Parathyroid adenoma (tissue), 2 donors: ENCODE measurements around the gene SOWAHD.

ENCODE experiments used
- H2AFZ ChIP-seq: fragments of 300-600 bp; sonication (generic); one replicate; pipeline ENCODE4 v1.7.0; 2017; ENCODE audit warnings: antibody characterized with exemption, mild to moderate bottlenecking
- H3K27ac ChIP-seq: fragments of 300-600 bp; sonication (generic); one replicate; pipeline ENCODE4 v1.7.0; 2017
- H3K27me3 ChIP-seq: fragments of 300-600 bp; sonication (generic); one replicate; pipeline ENCODE4 v1.7.0; 2017; ENCODE audit warnings: low read length; ENCODE audit not compliant: control insufficient read depth, insufficient read depth
- H3K36me3 ChIP-seq: fragments of 300-600 bp; sonication (generic); one replicate; pipeline ENCODE4 v1.7.0; 2017; ENCODE audit warnings: low read length; ENCODE audit not compliant: control insufficient read depth, insufficient read depth
- H3K4me1 ChIP-seq: fragments of 300-600 bp; sonication (generic); one replicate; pipeline ENCODE4 v1.7.0; 2017; ENCODE audit warnings: control low read depth
- H3K4me2 ChIP-seq: fragments of 300-600 bp; sonication (generic); one replicate; pipeline ENCODE4 v1.7.0; 2017; ENCODE audit warnings: low read length
- H3K4me3 ChIP-seq: fragments of 300-600 bp; sonication (generic); one replicate; pipeline ENCODE4 v1.7.0; 2017; ENCODE audit warnings: low read depth, low read length
- H3K79me2 ChIP-seq: fragments of 300-600 bp; sonication (generic); one replicate; pipeline ENCODE4 v1.7.0; 2017; ENCODE audit warnings: control low read depth
- H3K9ac ChIP-seq: fragments of 300-600 bp; sonication (generic); one replicate; pipeline ENCODE4 v1.7.0; 2017; ENCODE audit warnings: mild to moderate bottlenecking
- H3K9me3 ChIP-seq: fragments of 300-600 bp; sonication (generic); one replicate; pipeline ENCODE4 v1.7.0; 2017; ENCODE audit warnings: low read length; ENCODE audit not compliant: control insufficient read depth
- CTCF ChIP-seq: fragments of 300-600 bp; sonication (generic); IDR thresholded peaks from one replicate; pipeline ENCODE4 v1.7.0; 2017; ENCODE audit warnings: antibody characterized with exemption, mild to moderate bottlenecking
- donor health status: primary hyperparathyroidism.

The SOWAHD gene

GRCh38 chrX:119753001-119753400 is 5.4 kb upstream of the SOWAHD start:
- no peak overlapping the region for H3K4me3 ChIP-seq
- no peaks in the 10 kb centered on the region for H3K36me3 ChIP-seq
- no peak overlapping the region for H2AFZ ChIP-seq
- H3K79me2 ChIP-seq: no peaks in the 10 kb centered on the region
- no peak for TF ChIP-seq CTCF
- no peaks in the 10 kb centered on the region for H3K4me1 ChIP-seq
- no peak overlapping the region for H3K4me2 ChIP-seq
- no peaks in the 10 kb centered on the region for H3K27me3 ChIP-seq
- no peak overlapping the region for H3K9ac ChIP-seq
- no peak overlapping the region for H3K27ac ChIP-seq
- H3K9me3 ChIP-seq: no peaks in the 10 kb centered on the region

- H3K9ac ChIP-seq: no peak overlapping the region
- H3K4me1 ChIP-seq: no peaks in the 10 kb centered on the region
- H3K9me3 ChIP-seq: no peaks in the 10 kb centered on the region
- no peak overlapping the region for H3K4me2 ChIP-seq
- no peak overlapping the region for H2AFZ ChIP-seq
- H3K79me2 ChIP-seq: no peaks in the 10 kb centered on the region
- H3K27me3 ChIP-seq: no peaks in the 10 kb centered on the region
- no peak overlapping the region for H3K27ac ChIP-seq
- H3K36me3 ChIP-seq: no peaks in the 10 kb centered on the region
- no peak overlapping the region for H3K4me3 ChIP-seq
- no peak for TF ChIP-seq CTCF
Observed at GRCh38 chrX:119753639-119754257, 4.6 kb upstream of the SOWAHD start.

GRCh38 chrX:119755981-119756533 is 2.3 kb upstream of the SOWAHD start:
- Histone ChIP-seq H3K9ac (no peak overlapping the region), H3K79me2 (no peaks in the 10 kb centered on the region), H3K27me3 (no peaks in the 10 kb centered on the region), H3K27ac (no peak overlapping the region), H3K4me3 (no peak overlapping the region), H3K9me3 (no peaks in the 10 kb centered on the region), H3K4me1 (no peaks in the 10 kb centered on the region), H3K4me2 (no peak overlapping the region), H3K36me3 (no peaks in the 10 kb centered on the region), H2AFZ (no peak overlapping the region)
- no peak for TF ChIP-seq CTCF

DNA sequence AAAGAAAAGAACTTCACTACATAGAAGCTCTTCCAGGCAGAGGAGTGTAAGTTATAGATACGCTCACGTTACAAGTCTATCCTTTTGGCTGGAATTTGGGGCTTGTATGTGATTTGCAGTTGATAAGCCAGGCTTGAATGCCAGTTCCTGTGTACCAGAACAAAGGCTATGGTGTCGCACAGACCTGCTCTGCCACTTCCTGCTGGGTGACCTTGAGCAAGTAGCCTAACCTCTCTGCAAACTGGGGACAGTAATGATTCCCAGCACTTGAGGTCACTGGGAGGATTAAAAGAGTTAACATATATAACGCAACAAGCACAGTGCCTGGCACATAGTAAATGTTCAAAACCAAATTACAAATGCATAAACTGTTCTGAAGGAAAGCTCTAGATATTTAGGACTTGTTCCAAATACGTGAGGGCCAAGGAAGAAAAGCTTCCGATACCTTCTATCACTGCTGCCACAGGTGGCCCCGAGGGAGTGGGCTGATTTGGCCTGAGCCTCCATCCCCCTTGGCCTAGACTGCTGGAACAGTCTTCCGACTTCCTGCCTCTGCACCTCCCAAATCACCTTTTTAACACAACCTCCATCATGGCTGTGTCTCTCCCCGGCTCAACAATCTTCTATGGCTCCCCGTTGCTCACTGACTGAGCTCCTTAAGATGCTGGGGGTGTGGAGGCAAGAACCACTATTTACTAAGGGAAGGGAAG is 1.3 kb upstream of the SOWAHD start:
- TF ChIP-seq CTCF: no peak
- Histone ChIP-seq H3K79me2 (no peaks in the 10 kb centered on the region), H3K9ac (no peak overlapping the region), H3K9me3 (no peaks in the 10 kb centered on the region), H3K27ac (no peak overlapping the region), H3K4me2 (peak overlapping the region; percentile 47), H3K4me3 (no peak overlapping the region), H3K27me3 (no peaks in the 10 kb centered on the region), H3K4me1 (no peaks in the 10 kb centered on the region), H2AFZ (peak overlapping the region; percentile 88), H3K36me3 (no peaks in the 10 kb centered on the region)
